Breast epithelium (tissue), 4 donors: Measurements from ENCODE around the gene MAP4K2. TPM values are rescaled to one million over a fixed set of nuclear protein-coding genes. Genes with fewer than 3 reads are reported as not detected.

Experiments
- DNase-seq, 2 donors: peaks; one replicate each; pipeline ENCODE4 v3.0.0-alpha.2; 2019; ENCODE audit warnings: low spot score in 2 of 2
- H3K27ac ChIP-seq, 2 donors: fragments of 200-600 bp; sonication (generic) in 1 of 2; one replicate each; pipeline ENCODE4 v1.5.1; 2016 to 2019; ENCODE audit warnings: mild to moderate bottlenecking in 1 of 2
- H3K27me3 ChIP-seq, 2 donors: fragments of 200-600 bp; sonication (generic) in 1 of 2; one replicate each; pipeline versions ENCODE4 v1.5.1 to v1.6.0; 2017 to 2019; ENCODE audit warnings: control low read depth in 1 of 2, mild to moderate bottlenecking in 1 of 2
- H3K36me3 ChIP-seq: fragments of 200-600 bp; one replicate; pipeline ENCODE4 v1.5.1; 2019
- H3K4me1 ChIP-seq, 2 donors: fragments of 200-600 bp; sonication (generic); one replicate each; pipeline ENCODE4 v1.5.1; 2016 to 2019; ENCODE audit warnings: control low read depth in 1 of 2
- H3K4me3 ChIP-seq, 3 donors: fragments of 200-600 bp; sonication (generic); 1 replicate in 2 of 3; 2 replicates in 1 of 3; pipeline ENCODE4 v1.5.1; 2016 to 2019; ENCODE audit warnings: mild to moderate bottlenecking in 3 of 3, moderate library complexity in 2 of 3
- H3K9me3 ChIP-seq, 2 donors: fragments of 200-600 bp; sonication (generic) in 1 of 2; one replicate each; pipeline ENCODE4 v1.5.1; 2016 to 2019; ENCODE audit warnings: control low read depth in 1 of 2
- POLR2A ChIP-seq: fragments of 450-650 bp; IDR thresholded peaks from one replicate; pipeline ENCODE4 v1.6.1; 2016; ENCODE audit warnings: antibody characterized with exemption, mild to moderate bottlenecking, moderate library complexity
- POLR2AphosphoS5 ChIP-seq, 3 donors: sonication (generic); formaldehyde crosslinking; IDR thresholded peaks; one replicate each; pipeline ENCODE4 v1.6.1; 2017; ENCODE audit warnings: antibody characterized with exemption in 3 of 3
- intact Hi-C: fragments of 100-400 bp; cut with DNase I; formaldehyde crosslinking; loops from one replicate; pipeline ENCODE4 v1.15.1; 2023; ENCODE audit warnings: low total_unique reads
- total RNA-seq, 3 donors: library from RNA; depleted of rRNA; stranded (reverse); fragments of >200 nt; gene quantifications; one replicate each; pipeline ENCODE4 v1.1.0, GENCODE V29; 2016
- TF ChIP-seq, protein P1 (sequence below), 3 donors: fragments of 450-650 bp; IDR thresholded peaks; one replicate each; pipeline ENCODE4 v1.5.1; 2016 to 2017; ENCODE audit warnings: antibody characterized with exemption in 3 of 3, mild to moderate bottlenecking in 3 of 3, moderate library complexity in 3 of 3

The MAP4K2 gene
- total RNA-seq, 3 donors from 2014 or later: 7.7 to 16.1 (median 14.0) TPM

DNA sequence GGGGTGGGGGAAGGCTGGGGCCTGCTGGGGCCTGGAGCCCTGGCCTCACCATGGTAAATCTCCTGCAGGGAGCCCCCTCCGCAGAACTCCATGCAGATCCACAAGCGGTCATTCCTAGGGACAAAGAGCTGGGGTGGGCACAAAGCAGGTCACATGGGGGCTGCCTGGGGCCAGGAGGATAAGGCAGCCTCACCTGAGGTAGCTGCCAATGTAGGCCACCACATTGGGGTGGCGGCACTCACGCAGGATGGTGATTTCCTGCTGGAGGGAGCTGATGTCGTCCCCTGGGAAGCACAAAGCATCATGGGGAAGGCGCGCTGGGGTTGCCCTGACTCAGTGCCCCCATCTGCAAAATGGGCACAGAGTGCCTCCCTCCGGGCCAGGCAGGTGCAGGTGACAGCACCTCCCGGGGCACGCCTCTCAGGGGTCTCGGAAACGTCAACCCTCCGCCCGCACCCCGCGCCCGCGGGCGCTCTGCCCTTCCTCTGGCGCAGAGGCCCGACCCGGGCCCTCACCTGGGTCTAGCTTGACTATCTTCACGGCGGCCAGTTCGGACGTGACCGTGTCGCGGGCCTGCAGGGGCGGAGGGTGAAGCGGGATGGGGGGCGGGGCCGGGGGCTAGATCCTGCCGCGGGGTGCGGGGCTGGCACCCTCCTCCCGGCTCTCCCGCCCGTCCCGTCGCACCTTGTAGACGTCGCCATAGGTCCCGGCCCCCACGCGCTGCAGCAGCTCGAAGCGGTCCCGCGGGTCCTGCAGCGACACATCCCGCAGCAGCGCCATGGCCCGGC is 450 bp downstream of the MAP4K2 start:
- TF ChIP-seq POLR2AphosphoS5 (IDR thresholded peaks at IDR 0.05) (no peak), POLR2A (no peak)
- TF ChIP-seq, protein P1, sequence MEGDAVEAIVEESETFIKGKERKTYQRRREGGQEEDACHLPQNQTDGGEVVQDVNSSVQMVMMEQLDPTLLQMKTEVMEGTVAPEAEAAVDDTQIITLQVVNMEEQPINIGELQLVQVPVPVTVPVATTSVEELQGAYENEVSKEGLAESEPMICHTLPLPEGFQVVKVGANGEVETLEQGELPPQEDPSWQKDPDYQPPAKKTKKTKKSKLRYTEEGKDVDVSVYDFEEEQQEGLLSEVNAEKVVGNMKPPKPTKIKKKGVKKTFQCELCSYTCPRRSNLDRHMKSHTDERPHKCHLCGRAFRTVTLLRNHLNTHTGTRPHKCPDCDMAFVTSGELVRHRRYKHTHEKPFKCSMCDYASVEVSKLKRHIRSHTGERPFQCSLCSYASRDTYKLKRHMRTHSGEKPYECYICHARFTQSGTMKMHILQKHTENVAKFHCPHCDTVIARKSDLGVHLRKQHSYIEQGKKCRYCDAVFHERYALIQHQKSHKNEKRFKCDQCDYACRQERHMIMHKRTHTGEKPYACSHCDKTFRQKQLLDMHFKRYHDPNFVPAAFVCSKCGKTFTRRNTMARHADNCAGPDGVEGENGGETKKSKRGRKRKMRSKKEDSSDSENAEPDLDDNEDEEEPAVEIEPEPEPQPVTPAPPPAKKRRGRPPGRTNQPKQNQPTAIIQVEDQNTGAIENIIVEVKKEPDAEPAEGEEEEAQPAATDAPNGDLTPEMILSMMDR (IDR thresholded peaks at IDR 0.05): no peak
- Histone ChIP-seq H3K9me3 (no peaks in the 10 kb centered on the region), H3K36me3 (no peaks in the 10 kb centered on the region), H3K4me3 (peak overlapping the region; percentile 58 to 77 (median 67)), H3K4me1 (peaks cover 0 to 5% of the 10 kb centered on the region in 2 donors), H3K27ac (peak overlapping the region; percentile 75 to 85), H3K27me3 (no peaks in the 10 kb centered on the region)
- intact Hi-C loops: no loop called here
- DNase-seq: no peak

DNA sequence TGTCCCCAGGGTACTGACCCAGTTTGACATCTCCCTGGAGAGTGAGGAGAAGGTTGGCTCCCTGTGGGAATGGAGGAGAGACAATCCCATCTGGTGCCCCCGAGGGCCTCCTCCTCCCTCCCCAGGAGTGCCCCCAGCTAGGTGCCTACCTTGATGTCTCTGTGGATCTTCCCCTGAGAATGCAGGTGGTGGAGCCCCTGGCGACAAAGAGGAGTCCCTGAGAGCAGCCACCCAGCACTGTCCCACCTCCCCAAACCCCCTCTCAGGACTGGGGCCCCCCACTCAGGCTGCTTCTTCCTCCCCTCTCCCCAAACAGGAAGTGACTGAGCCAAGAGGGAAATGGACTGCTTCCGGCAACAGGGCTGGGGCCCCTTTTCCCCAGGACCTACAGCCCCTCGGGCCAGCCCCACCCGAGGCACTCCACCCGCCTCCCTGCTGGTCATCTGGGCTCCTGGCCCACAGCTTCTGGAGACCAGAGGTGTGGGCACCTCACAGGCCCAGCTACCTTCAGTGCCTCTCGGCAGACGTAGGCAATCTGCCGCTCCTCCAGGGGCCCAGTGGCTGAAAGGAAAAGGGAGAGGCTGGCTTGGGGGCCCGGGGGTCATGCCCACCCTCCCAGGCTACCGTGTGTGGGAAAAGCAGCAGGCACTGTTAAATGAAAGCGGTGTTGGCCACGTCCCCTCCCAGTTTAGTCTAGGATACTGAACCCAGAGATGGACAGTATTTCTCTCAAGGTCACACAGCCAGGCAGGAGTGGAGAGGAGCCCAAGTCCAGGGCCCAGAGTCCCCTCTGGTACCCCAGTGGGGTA is 1.2 kb downstream of the MAP4K2 start:
- no peaks in the 10 kb centered on the region for H3K36me3 ChIP-seq
- peaks cover 0 to 5% of the 10 kb centered on the region in 2 donors for H3K4me1 ChIP-seq
- no peak for TF ChIP-seq POLR2A
- H3K27ac ChIP-seq: peak overlapping the region; percentile 75 to 85
- no peak for DNase-seq
- intact Hi-C loops: no loop called here
- peak overlapping the region in 1 of 3 donors; percentile 77 for H3K4me3 ChIP-seq
- no peaks in the 10 kb centered on the region for H3K27me3 ChIP-seq
- no peaks in the 10 kb centered on the region for H3K9me3 ChIP-seq

DNA sequence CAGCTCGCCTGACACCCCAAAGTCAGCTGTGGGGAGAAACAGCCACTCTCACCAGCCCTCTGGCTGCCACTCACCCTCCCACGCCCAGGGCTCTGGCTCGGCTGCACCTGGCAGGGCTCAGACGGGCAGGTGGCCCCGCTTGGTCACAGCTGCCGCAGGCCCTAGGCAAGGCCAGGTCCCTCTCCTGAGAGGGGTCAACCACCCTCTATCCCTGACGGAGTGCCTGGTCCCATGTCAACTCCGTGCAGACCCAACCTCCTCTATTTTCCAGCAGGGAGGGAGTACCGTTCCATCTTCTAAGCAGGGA is 1.9 kb downstream of the MAP4K2 start:
- Histone ChIP-seq H3K9me3 (no peaks in the 10 kb centered on the region), H3K4me1 (peaks cover 0 to 5% of the 10 kb centered on the region in 2 donors), H3K36me3 (no peaks in the 10 kb centered on the region), H3K4me3 (peak overlapping the region in 1 of 3 donors; percentile 77), H3K27me3 (no peaks in the 10 kb centered on the region), H3K27ac (peak overlapping the region; percentile 75 to 85)
- TF ChIP-seq POLR2AphosphoS5 (IDR thresholded peaks at IDR 0.05) (no peak), POLR2A (no peak)
- TF ChIP-seq, protein P1 (IDR thresholded peaks at IDR 0.05): no peak
- no peak for DNase-seq
- intact Hi-C loops: no loop called here

DNA sequence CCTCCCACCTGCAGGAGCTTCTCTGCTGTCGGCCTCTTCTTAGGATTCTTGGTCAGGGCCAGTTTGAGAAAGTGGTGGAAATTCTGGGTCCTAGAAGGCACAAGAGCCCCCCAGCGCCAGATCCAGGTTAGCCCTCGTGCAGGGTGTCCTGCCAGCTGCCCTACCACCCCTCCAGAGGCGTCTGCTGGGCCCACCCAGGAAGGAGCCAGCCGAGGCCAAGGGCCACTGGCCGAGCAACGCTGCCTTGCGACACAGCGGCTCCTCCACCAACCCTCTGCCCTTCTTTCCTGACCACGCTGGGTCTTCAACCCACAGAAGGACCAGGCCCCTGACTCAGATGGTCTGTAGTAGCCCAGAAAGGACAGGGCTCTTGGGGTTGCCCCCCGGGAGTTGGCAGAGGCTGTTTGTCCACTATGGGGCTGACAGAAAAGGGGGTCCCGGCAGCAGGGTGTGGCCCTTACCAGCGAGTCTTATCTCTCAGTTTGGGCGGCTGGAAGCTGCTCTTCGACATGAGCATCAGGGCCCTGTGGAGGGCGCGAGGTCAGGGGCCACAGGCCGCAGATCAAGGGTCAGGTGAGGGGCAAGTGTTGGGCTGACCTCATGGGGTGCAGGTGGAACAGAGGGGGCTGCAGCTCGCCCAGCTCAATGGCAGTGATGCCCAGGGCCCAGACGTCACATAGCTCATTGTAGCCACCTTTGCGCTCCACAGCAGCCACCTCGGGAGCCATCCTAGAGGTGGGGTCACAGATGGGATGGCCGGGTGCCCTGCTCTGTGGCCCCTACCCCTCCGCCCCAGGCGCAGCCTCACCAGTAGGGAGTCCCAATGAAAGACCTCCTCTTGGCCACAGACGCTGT is 2.5 kb downstream of the MAP4K2 start:
- Histone ChIP-seq H3K36me3 (no peaks in the 10 kb centered on the region), H3K4me3 (no peak overlapping the region)

More for the DNA sequence above, 2.5 kb downstream of the MAP4K2 start:
- DNase-seq: no peak
- Histone ChIP-seq H3K27me3 (no peaks in the 10 kb centered on the region), H3K4me1 (peaks cover 0 to 5% of the 10 kb centered on the region in 2 donors), H3K9me3 (no peaks in the 10 kb centered on the region), H3K27ac (no peak overlapping the region)
- intact Hi-C loops: no loop called here
- TF ChIP-seq, protein P1 (IDR thresholded peaks at IDR 0.05): no peak
- TF ChIP-seq POLR2AphosphoS5 (IDR thresholded peaks at IDR 0.05) (no peak), POLR2A (no peak)
